ENCODE data around the gene TTC34.
"Not testable (repeated sequence)": the region's sequence is repeated elsewhere in the genome, so short reads cannot be mapped to it uniquely, and the experiment has no call there.

The TTC34 gene

GRCh38 chr1:2655598-2656434 lies 145.7 kb downstream of the TTC34 start:
- not testable (repeated sequence) for DNase-seq

- not testable (repeated sequence) for DNase-seq
Measured at GRCh38 chr1:2654443-2654948, 147.0 kb downstream of the TTC34 start.

GRCh38 chr1:2653741-2654442 lies 147.6 kb downstream of the TTC34 start:
- not testable (repeated sequence) for DNase-seq

- not testable (repeated sequence) for DNase-seq
Measured at GRCh38 chr1:2652926-2653571, 148.4 kb downstream of the TTC34 start.

- not testable (repeated sequence) for DNase-seq
Measured at GRCh38 chr1:2652152-2652925, 149.2 kb downstream of the TTC34 start.

DNA sequence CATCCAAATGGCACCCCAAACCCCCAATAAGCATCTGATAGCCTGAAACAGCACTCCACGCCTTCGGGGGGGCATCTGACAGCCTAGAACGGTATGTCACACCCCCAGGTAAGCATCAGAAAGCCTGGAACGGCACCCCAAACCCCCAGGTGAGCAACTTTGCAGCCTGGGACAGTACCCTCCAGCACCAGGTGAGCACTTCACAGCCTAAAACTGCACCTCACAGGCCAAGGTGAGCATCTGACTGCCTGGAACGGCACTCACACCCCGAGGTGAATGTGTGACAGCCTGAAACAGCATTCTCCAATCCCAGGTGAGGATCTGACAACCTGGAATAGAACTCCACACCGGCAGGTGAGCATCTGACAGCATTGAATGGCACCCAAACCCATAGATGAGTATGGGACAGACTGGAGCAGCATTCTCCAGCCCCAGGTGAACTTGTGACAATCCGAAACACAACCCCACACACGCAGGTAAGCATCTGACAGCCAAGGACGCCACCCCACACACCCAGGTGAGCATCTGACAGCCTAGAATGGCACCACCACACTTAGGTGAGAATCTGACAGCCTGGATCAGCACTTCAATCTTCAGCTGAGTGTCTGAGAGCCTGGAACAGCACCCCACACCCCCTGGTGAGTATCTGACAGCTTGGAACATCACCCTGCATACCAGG lies 150.4 kb downstream of the TTC34 start:
- DNase-seq, result no peak

DNA sequence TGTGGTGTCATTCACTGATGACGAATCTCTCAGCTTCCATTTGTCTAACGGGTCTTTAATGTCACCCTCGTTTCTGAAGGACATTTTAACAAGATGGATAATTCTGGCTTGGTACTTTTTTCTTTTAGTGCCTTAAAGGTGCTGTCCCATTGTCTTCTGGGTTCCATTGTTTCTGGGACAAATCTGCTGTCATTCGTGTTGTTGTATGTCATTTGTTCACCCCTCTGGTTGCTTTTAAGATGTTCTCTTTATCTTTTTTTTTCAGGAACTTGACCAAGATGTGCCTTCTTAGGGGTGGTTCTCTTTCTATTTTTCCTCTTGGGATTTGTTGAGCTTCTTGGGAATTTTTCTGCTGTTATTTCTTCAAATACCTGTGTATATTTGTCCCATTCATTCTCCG lies 154.7 kb downstream of the TTC34 start:
- DNase-seq, result no peak

GRCh38 chr1:2645776-2646175 lies 155.7 kb downstream of the TTC34 start:
- no peak for DNase-seq

DNA sequence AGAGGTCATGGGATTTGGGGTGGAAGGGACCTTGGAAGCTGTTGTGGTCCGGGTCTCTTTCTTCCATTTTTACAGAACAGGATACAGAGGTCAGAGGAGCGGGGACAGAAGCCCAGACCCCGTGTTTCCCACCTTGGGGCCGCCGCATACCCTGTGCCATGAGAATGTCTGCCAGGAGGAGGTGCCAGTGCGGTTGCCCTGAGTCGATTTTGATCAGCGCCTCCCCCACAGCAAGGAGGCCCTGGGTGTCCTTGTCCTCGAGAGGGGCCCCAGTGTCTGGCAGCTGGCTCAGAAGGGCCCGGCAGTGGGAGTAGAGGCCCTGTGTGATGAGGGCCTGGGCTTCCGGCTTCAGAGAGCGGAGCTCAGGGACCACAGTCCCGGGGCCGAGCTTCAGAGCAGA lies 156.3 kb downstream of the TTC34 start:
- no peak for DNase-seq

DNA sequence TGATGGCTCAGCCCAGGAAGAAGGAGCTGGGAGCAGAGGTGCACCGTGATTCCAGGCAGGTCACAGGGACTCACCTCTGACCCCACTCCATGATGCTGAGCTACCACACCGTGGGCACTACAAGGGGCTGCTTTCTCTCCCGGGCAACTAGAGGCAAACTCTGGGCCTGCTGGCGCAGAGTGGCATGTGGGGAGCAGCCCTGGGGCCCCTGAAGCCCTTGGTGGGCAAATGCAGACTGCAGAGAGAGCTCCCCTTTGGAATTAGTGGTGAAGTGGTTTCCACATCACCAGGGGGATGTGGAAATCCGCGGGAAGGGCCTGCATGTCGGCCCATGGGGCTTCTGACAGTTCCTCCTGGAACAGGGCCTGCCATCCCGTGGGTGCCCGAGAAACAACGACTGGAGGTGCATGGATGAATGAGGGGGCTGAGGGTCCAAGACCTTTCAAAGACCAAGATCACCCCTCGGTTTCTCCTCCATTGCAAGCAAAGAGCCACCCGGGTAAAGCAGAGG lies 156.8 kb downstream of the TTC34 start:
- no peak for DNase-seq

DNA sequence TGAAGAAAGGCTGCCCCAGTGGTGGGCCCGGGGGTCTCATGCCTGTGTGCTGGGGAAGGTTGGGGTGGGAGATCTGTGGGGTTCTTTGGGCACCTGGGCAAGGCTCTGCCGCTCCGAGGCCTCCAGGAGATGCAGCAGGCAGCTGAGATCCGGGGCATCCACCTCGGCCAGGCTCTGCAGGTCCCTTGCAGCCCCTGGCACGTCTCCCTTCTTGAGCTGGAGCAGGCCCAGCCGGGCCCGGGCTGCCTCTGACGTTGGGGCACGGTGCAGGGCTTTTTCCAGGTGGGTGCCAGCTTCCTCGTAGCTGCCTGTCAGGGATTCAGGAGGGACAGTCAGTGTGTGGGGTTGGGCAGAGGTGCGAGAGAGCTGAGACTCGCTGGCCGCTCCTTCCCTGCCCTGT lies 157.3 kb downstream of the TTC34 start:
- no peak for DNase-seq

DNA sequence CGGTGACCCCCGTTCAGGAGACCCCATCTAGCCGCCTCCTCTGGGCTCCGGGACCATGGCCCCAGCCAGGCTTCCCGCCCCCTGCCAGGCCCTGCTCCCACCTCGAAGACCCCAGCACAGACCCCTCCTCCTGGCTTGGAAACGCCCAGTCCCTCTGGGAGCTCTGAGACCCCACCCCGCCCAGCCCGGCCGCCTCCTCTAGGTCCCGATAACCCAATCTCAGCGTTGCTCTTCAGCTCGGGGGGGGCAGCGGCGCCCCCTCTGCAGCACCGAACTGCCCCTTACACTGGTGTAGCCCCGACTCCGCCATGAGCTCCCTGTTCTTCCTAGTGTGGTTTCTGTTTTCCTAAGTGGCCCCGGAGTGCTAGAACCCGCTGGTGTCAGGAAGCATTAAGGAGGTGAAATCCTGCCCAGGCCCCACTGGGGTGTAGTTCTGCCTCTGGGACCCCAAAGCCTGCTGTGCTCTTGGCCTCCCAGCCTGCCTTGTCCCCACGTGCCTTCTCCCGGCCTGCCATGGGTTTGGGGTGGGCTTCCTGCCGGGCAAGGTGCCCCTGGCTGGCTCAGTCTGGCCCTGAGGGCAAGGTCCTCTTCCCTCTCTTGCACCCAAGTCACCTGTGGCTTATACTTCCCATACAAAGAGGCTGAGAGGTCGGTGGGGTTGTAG lies 157.9 kb downstream of the TTC34 start:
- DNase-seq, result no peak

DNA sequence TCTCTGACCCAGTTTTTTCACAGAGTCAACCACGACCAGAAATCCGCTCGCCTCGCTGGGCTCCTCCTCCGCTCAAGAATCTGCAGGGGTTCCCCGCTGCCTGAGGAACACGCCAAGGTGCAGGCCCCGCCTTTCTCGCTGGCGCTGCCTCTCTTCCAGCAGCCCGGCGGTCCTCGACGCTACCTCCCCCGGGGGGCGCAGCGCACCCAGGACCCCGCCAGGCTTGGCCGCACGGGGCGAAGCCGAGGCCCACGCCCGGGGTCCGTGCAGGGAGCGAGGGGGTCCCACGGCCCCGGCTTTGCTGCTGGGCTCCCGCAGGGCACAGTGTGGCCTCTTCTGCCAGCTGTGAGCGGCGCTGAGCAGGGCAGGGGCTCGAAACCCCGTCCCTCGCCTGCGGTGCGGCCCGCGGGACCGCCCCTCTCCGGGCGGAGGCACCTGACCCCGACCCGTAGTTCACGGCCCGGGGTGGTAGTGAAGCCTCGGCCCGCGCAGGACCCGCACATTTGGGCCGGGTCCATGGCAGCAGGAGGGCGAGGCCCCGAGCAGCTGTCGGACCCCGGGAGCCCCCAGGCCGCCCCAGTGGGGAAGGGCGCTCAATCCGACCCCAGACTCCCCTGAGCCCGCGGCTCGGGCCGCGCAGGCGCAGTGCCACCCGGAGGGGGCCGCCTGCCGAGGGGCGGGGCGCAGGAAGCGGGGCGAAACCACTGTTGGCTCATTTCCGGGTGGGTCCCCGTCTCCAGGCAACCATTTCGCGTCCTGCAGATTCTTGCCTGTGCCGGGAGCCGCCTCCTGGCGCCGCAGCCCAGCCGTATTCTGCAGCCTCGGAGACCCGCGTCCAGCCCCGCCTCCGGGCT lies 158.7 kb downstream of the TTC34 start:
- DNase-seq, result no peak

GRCh38 chr1:2642131-2642559 lies 159.3 kb downstream of the TTC34 start:
- DNase-seq, result no peak

- no peak for DNase-seq
Measured at GRCh38 chr1:2641381-2642130, 159.9 kb downstream of the TTC34 start.

GRCh38 chr1:2640626-2641025 lies 160.9 kb downstream of the TTC34 start:
- no peak for DNase-seq

DNA sequence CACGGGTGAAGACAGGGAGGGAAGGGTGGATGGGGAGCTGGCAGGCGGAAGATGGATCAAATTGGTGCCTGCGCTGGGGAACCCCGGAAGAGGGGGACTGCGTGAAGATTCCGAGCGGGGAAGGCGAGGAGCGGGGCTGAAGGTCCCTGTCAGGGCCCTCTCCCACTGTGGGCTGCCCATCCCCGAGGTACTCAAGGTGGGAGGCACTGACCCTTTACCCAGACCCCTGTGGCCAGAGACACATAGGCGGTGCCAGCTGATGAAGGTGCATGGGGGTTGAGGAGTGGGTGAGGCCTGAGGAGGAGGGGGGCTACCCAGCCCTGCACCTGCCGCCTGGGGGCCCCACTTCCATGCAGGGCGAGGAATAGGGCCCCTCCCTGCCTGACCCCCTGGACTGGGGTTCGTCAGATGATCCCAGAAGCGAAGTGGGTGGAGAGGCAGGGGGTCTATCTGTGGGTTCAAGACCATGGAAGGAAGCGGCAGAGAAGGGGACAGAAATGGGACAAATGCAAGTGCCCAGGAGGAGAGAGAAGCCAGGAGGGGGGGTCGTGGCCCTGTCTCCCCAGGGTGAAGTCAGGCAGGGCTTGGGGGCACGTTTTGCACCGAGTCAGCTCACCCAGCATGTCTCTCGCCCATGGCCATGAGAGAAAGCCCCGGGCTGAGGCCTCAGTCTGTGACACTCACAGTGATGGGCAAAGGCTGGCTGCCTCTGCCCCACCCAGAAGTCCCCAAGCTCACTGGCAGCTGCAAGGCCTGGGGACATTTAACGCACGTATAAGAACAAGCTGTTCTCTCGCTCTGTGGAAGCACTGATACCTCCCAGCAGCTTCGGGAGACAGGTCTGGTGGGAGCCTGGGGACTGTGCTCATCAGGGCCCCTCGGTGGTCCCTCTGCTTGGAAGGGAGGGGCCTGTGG lies 161.6 kb downstream of the TTC34 start:
- DNase-seq, result no peak

DNA sequence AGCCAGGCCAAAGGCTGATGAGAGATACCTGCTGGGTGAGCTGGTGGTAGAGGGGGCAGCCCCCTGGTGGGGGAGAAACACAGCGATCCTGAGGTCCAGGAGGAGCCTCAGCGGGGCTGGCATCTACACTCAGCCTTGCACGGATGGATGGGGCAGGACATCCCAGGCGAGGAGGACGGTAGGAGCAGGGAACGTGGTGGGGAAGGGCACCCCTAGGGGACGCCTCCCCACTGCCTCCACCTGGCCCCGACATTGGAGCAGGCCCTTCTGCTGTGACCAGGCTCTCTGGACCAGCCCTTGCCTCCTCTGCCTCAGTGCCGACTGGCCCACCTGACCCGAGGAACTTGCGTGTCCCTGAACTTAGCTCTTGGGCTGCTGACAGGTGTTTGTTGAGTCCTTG lies 162.3 kb downstream of the TTC34 start:
- no peak for DNase-seq
